HepG2 (cell line): ENCODE measurements around the gene ZNF106. TPM values are rescaled to one million over a fixed set of nuclear protein-coding genes. Genes with fewer than 3 reads are reported as not detected.

ENCODE experiments used
- ARNTL ChIP-seq: sonication (generic); formaldehyde crosslinking; IDR thresholded peaks from 2 replicates; pipeline ENCODE4 v1.4.0; 2020; ENCODE audit warnings: mild to moderate bottlenecking, missing genetic modification reagents
- CENPX ChIP-seq: sonication (generic); formaldehyde crosslinking; IDR thresholded peaks from 2 replicates; pipeline ENCODE4 v1.9.0; 2021; ENCODE audit warnings: mild to moderate bottlenecking, missing genetic modification reagents, moderate library complexity
- CSRNP2 ChIP-seq: sonication (generic); formaldehyde crosslinking; conservative IDR thresholded peaks from 2 replicates; pipeline ENCODE4 v1.8.0; 2022; ENCODE audit warnings: low read depth, missing genetic modification reagents
- DNMT3B ChIP-seq: conservative IDR thresholded peaks from 2 replicates; pipeline ENCODE4 v1.6.1; 2016; ENCODE audit warnings: missing biosample characterization, control low read depth
- HNF4A ChIP-seq: sonication (generic); formaldehyde crosslinking; IDR thresholded peaks from 2 replicates; pipeline ENCODE4 v1.4.0; 2020; ENCODE audit warnings: missing genetic modification reagents
- HOXA3 ChIP-seq: sonication (generic); formaldehyde crosslinking; IDR thresholded peaks from 2 replicates; pipeline ENCODE4 v1.5.0; 2020; ENCODE audit warnings: missing genetic modification reagents
- KDM4B ChIP-seq: sonication (generic); formaldehyde crosslinking; IDR thresholded peaks from 2 replicates; pipeline ENCODE4 v1.4.0; 2020; ENCODE audit warnings: missing genetic modification reagents
- MTF2 ChIP-seq: sonication (generic); formaldehyde crosslinking; IDR thresholded peaks from 2 replicates; pipeline ENCODE4 v1.5.0; 2020; ENCODE audit warnings: missing genetic modification reagents, borderline replicate concordance
- NFATC3 ChIP-seq: sonication (generic); formaldehyde crosslinking; IDR thresholded peaks from 2 replicates; pipeline ENCODE4 v1.5.1; 2020; ENCODE audit warnings: mild to moderate bottlenecking, missing genetic modification reagents
- NFE2 ChIP-seq: sonication (generic); formaldehyde crosslinking; IDR thresholded peaks from 2 replicates; pipeline ENCODE4 v1.4.0; 2020; ENCODE audit warnings: missing genetic modification reagents
- NRL ChIP-seq: sonication (generic); formaldehyde crosslinking; IDR thresholded peaks from 2 replicates; pipeline ENCODE4 v1.5.0; 2020; ENCODE audit warnings: missing genetic modification reagents, mild to moderate bottlenecking, moderate library complexity, borderline replicate concordance
- ONECUT2 ChIP-seq: sonication (generic); formaldehyde crosslinking; IDR thresholded peaks from 2 replicates; pipeline ENCODE4 v1.4.0; 2020; ENCODE audit warnings: missing genetic modification reagents
- RFX1 ChIP-seq: fragments of 450-650 bp; IDR thresholded peaks from 2 replicates; pipeline ENCODE4 v1.6.1; 2017
- TAF15 ChIP-seq: fragments of 200-400 bp; formaldehyde crosslinking; IDR thresholded peaks from one replicate; pipeline ENCODE4 v1.6.1; 2018; ENCODE audit warnings: mild to moderate bottlenecking, low read depth, low read length; ENCODE audit not compliant: poor library complexity, severe bottlenecking
- ZFP37 ChIP-seq: sonication (generic); formaldehyde crosslinking; IDR thresholded peaks from 2 replicates; pipeline ENCODE4 v1.4.0; 2020; ENCODE audit warnings: missing genetic modification reagents, borderline replicate concordance
- ZNF382 ChIP-seq: sonication (generic); formaldehyde crosslinking; IDR thresholded peaks from 2 replicates; pipeline ENCODE4 v1.5.0; 2020; ENCODE audit warnings: missing genetic modification reagents, mild to moderate bottlenecking, borderline replicate concordance
- ZNF441 ChIP-seq: sonication (generic); formaldehyde crosslinking; IDR thresholded peaks from 2 replicates; pipeline ENCODE4 v1.7.0; 2021; ENCODE audit warnings: missing genetic modification reagents, borderline replicate concordance
- ZSCAN22 ChIP-seq: sonication (generic); formaldehyde crosslinking; IDR thresholded peaks from 2 replicates; pipeline ENCODE4 v1.4.0; 2020; ENCODE audit warnings: mild to moderate bottlenecking, missing genetic modification reagents
- polyA plus RNA-seq, 8 experiments: library from polyadenylated mRNA; depleted of rRNA in 3 of 8; stranded (reverse) in 7 of 8; unstranded in 1 of 8; fragments of >200 nt; fragmentation: Illumina TruSeq in 4 of 8; extraction: Trizol in 4 of 8; gene quantifications; 2 replicates each; pipeline versions ENCODE4 v1.2.1 to v1.2.3, GENCODE V29; 2011 to 2016; ENCODE audit warnings: low read depth in 4 of 8, missing spikeins in 1 of 8, mixed read lengths in 1 of 8; ENCODE audit not compliant: insufficient read depth in 1 of 8
- total RNA-seq, 5 experiments: library from RNA; depleted of rRNA; stranded (reverse); fragments of >200 nt; fragmentation: Illumina TruSeq; extraction: Trizol; gene quantifications; 2 replicates each; pipeline ENCODE4 v1.2.3, GENCODE V29; 2016; ENCODE audit warnings: low read depth in 1 of 5
- TF ChIP-seq, protein P1 (sequence below): sonication (generic); formaldehyde crosslinking; IDR thresholded peaks from 2 replicates; pipeline ENCODE4 v1.5.0; 2020; ENCODE audit warnings: mild to moderate bottlenecking, missing genetic modification reagents
- TF ChIP-seq, protein P2 (sequence below): sonication (generic); formaldehyde crosslinking; IDR thresholded peaks from 2 replicates; pipeline ENCODE4 v1.5.0; 2020; ENCODE audit warnings: mild to moderate bottlenecking, missing genetic modification reagents

Gene ZNF106
- total and polyA plus RNA-seq, 2 of the 13 experiments (the other 11 are each of a cell fraction or from before 2014, with no cell fraction given) = 12.5 to 35.1 TPM

GRCh38 chr15:42392309-42393024 is 98.5 kb downstream of the ZNF106 start (continued):
- no peak for TF ChIP-seq NFE2 (CRISPR knock-in tag)
- TF ChIP-seq DNMT3B (CRISPR knock-in tag) = 0 out of 2 replicates have a peak, but pooled peaks have one; percentile 39
- TF ChIP-seq HNF4A (CRISPR knock-in tag) = peak; percentile 93
- peak; percentile 92 for TF ChIP-seq HOXA3 (CRISPR knock-in tag)
- no peak for TF ChIP-seq CSRNP2
- TF ChIP-seq MTF2 (CRISPR knock-in tag) = no peak
- TF ChIP-seq ONECUT2 (CRISPR knock-in tag) = no peak
- TF ChIP-seq TAF15 = no peak
- peak; percentile 97 for TF ChIP-seq ARNTL
- TF ChIP-seq CENPX (CRISPR knock-in tag) = no peak
- no peak for TF ChIP-seq KDM4B
- TF ChIP-seq NRL (CRISPR knock-in tag) = peak; percentile 61; the same call in 1 of the 2 replicates
- no peak for TF ChIP-seq ZNF441
- TF ChIP-seq ZSCAN22 (CRISPR knock-in tag) = peak; percentile 50; the same call in 1 of the 2 replicates
- no peak for TF ChIP-seq ZNF382 (CRISPR knock-in tag)
- TF ChIP-seq, protein P1, sequence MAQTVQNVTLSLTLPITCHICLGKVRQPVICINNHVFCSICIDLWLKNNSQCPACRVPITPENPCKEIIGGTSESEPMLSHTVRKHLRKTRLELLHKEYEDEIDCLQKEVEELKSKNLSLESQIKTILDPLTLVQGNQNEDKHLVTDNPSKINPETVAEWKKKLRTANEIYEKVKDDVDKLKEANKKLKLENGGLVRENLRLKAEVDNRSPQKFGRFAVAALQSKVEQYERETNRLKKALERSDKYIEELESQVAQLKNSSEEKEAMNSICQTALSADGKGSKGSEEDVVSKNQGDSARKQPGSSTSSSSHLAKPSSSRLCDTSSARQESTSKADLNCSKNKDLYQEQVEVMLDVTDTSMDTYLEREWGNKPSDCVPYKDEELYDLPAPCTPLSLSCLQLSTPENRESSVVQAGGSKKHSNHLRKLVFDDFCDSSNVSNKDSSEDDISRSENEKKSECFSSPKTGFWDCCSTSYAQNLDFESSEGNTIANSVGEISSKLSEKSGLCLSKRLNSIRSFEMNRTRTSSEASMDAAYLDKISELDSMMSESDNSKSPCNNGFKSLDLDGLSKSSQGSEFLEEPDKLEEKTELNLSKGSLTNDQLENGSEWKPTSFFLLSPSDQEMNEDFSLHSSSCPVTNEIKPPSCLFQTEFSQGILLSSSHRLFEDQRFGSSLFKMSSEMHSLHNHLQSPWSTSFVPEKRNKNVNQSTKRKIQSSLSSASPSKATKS = no peak
- TF ChIP-seq NFATC3 = 0 out of 2 replicates have a peak, but pooled peaks have one; percentile 21
- TF ChIP-seq, protein P2, sequence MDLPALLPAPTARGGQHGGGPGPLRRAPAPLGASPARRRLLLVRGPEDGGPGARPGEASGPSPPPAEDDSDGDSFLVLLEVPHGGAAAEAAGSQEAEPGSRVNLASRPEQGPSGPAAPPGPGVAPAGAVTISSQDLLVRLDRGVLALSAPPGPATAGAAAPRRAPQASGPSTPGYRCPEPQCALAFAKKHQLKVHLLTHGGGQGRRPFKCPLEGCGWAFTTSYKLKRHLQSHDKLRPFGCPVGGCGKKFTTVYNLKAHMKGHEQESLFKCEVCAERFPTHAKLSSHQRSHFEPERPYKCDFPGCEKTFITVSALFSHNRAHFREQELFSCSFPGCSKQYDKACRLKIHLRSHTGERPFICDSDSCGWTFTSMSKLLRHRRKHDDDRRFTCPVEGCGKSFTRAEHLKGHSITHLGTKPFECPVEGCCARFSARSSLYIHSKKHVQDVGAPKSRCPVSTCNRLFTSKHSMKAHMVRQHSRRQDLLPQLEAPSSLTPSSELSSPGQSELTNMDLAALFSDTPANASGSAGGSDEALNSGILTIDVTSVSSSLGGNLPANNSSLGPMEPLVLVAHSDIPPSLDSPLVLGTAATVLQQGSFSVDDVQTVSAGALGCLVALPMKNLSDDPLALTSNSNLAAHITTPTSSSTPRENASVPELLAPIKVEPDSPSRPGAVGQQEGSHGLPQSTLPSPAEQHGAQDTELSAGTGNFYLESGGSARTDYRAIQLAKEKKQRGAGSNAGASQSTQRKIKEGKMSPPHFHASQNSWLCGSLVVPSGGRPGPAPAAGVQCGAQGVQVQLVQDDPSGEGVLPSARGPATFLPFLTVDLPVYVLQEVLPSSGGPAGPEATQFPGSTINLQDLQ (CRISPR knock-in tag) = no peak
- TF ChIP-seq RFX1 = no peak
- 0 out of 2 replicates have a peak, but pooled peaks have one; percentile 34 for TF ChIP-seq ZFP37 (CRISPR knock-in tag)
